Kidney (tissue), 14 donors: ENCODE data around the gene EHBP1L1. TPM values are rescaled to one million over a fixed set of nuclear protein-coding genes. Genes with fewer than 3 reads are reported as not detected.
"Not testable (repeated sequence)": the region's sequence is repeated elsewhere in the genome, so short reads cannot be mapped to it uniquely, and the experiment has no call there.

ENCODE experiments used
- DNase-seq, 5 donors: peaks; one replicate each; pipeline ENCODE4 v3.0.0-alpha.2; 2013 to 2020
- FAIRE-seq: peaks from 2 replicates; lab custom pipeline; 2012; peaks lifted over from hg19 to GRCh38; lab: Jason Lieb, UNC
- H3K27ac ChIP-seq, 2 donors: one replicate each; pipeline ENCODE4 v1.7.0; 2013; ENCODE audit warnings: low read depth in 2 of 2, low read length in 2 of 2, inconsistent platforms in 1 of 2
- H3K27me3 ChIP-seq: one replicate; pipeline ENCODE4 v1.7.1; 2013; ENCODE audit warnings: low read length, inconsistent platforms; ENCODE audit not compliant: control insufficient read depth, insufficient read depth
- H3K36me3 ChIP-seq, 3 donors: one replicate each; pipeline versions ENCODE4 v1.7.0 to v1.7.1; 2013; ENCODE audit warnings: low read length in 3 of 3, control low read depth in 1 of 3, inconsistent platforms in 1 of 3; ENCODE audit not compliant: insufficient read depth in 3 of 3, control insufficient read depth in 2 of 3
- H3K4me1 ChIP-seq, 3 donors: one replicate each; pipeline versions ENCODE4 v1.7.0 to v1.7.1; 2013; ENCODE audit warnings: low read length in 3 of 3, inconsistent platforms in 1 of 3, low read depth in 1 of 3; ENCODE audit not compliant: control insufficient read depth in 2 of 3, insufficient read depth in 2 of 3
- H3K4me3 ChIP-seq, 3 donors: one replicate each; pipeline versions ENCODE4 v1.7.0 to v1.8.1; 2013; ENCODE audit warnings: low read length in 3 of 3, control low read depth in 1 of 3, inconsistent platforms in 1 of 3
- H3K9ac ChIP-seq, 3 donors: one replicate each; pipeline versions ENCODE4 v1.7.0 to v1.7.1; 2013; ENCODE audit warnings: low read length in 3 of 3, control low read depth in 1 of 3, inconsistent platforms in 1 of 3
- H3K9me3 ChIP-seq, 3 donors: one replicate each; pipeline versions ENCODE4 v1.7.0 to v1.7.1; 2013; ENCODE audit warnings: low read length in 3 of 3, control low read depth in 1 of 3, inconsistent platforms in 1 of 3; ENCODE audit not compliant: control insufficient read depth in 2 of 3, insufficient read depth in 1 of 3
- CTCF ChIP-seq: IDR thresholded peaks from 3 replicates; pipeline ENCODE4 v1.5.1; 2012; ENCODE audit warnings: mild to moderate bottlenecking, moderate library complexity, borderline replicate concordance; ENCODE audit not compliant: insufficient read depth; ENCODE audit errors: extremely low read depth
- intact Hi-C: fragments of 100-400 bp; cut with DNase I; formaldehyde crosslinking; loops from one replicate; pipeline ENCODE4 v1.11.1; 2022
- polyA plus RNA-seq: library from polyadenylated mRNA; stranded (reverse); fragments of 350-450 nt; fragmentation: Illumina TruSeq; extraction: RNeasy Lipid Tissue Mini Kit (QIAGEN cat#74804); gene quantifications from one replicate; pipeline ENCODE4 v1.2.3, GENCODE V29; 2014; ENCODE audit warnings: low read depth, low replicate concordance; ENCODE audit not compliant: insufficient read depth
- total RNA-seq: library from RNA; stranded (reverse); fragmentation: NEBNext Ultra II Directional; extraction: Animal tissue kit (Norgen Biotek cat#: 25700); gene quantifications from one replicate; pipeline ENCODE4 v1.2.1, GENCODE V29; 2021
- donor health status: control.
- donor health status: control.
- donor health status: control.
- donor health status: control.
- donor health status: control.
- donor health status: DM: yes; HTN: yes; CAD: no.
- donor health status: Normal renal cell carcinoma (clear cell type).

Gene EHBP1L1
- total and polyA plus RNA-seq, 2 donors from 2014 or later, result 20.5 to 95.4 TPM

GRCh38 chr11:65562788-65563187, 13.1 kb upstream of the EHBP1L1 start:
- DNase-seq, result no peak
- intact Hi-C loops, result no loop called here
- no peaks in the 10 kb centered on the region for H3K9me3 ChIP-seq
- H3K4me3 ChIP-seq, result no peak overlapping the region
- H3K27me3 ChIP-seq, result no peaks in the 10 kb centered on the region
- H3K4me1 ChIP-seq, result peaks cover 0 to 21% (median 11%) of the 10 kb centered on the region in 3 donors
- H3K27ac ChIP-seq, result no peak overlapping the region
- TF ChIP-seq CTCF, result no peak
- no peaks in the 10 kb centered on the region for H3K36me3 ChIP-seq
- H3K9ac ChIP-seq, result no peak overlapping the region
- no peak for FAIRE-seq

GRCh38 chr11:65563601-65564000, 12.3 kb upstream of the EHBP1L1 start:
- no peaks in the 10 kb centered on the region for H3K9me3 ChIP-seq
- H3K36me3 ChIP-seq, result peaks cover 0 to 2% (median 2%) of the 10 kb centered on the region in 3 donors
- H3K4me3 ChIP-seq, result no peak overlapping the region
- no peaks in the 10 kb centered on the region for H3K27me3 ChIP-seq
- no peak overlapping the region for H3K27ac ChIP-seq
- no peak overlapping the region for H3K9ac ChIP-seq
- intact Hi-C loops, result no loop called here
- H3K4me1 ChIP-seq, result peaks cover 0 to 24% (median 15%) of the 10 kb centered on the region in 3 donors
- TF ChIP-seq CTCF, result no peak
- FAIRE-seq (no peak), DNase-seq (no peak)

- H3K9me3 ChIP-seq, FAIRE-seq, H3K27me3 ChIP-seq, DNase-seq, H3K27ac ChIP-seq, H3K36me3 ChIP-seq, H3K4me3 ChIP-seq, H3K9ac ChIP-seq, intact Hi-C loops: not testable (repeated sequence)
- H3K4me1 ChIP-seq, result peaks cover 3 to 22% (median 17%) of the 10 kb centered on the region in 3 donors
Observed at GRCh38 chr11:65564879-65565559, 10.8 kb upstream of the EHBP1L1 start.

GRCh38 chr11:65565624-65566453, 10.0 kb upstream of the EHBP1L1 start:
- H3K27me3 ChIP-seq, result no peaks in the 10 kb centered on the region
- DNase-seq (peak in 2 of 5 donors; percentile 27 to 52), FAIRE-seq (no peak)
- peaks cover 0 to 2% (median 2%) of the 10 kb centered on the region in 3 donors for H3K36me3 ChIP-seq
- no peak overlapping the region for H3K27ac ChIP-seq
- H3K4me1 ChIP-seq, result peaks cover 3 to 18% (median 18%) of the 10 kb centered on the region in 3 donors
- H3K4me3 ChIP-seq, result no peak overlapping the region
- no peak for TF ChIP-seq CTCF
- no peaks in the 10 kb centered on the region for H3K9me3 ChIP-seq
- intact Hi-C loops, result no loop called here
- H3K9ac ChIP-seq, result no peak overlapping the region
